ENCODE measurements around the gene KIF13A. TPM values are rescaled to one million over a fixed set of nuclear protein-coding genes. Genes with fewer than 3 reads are reported as not detected.
A peak's percentile ranks its signal among the peaks of the same experiment; 100 is the strongest.

KIF13A gene
- total and polyA plus RNA-seq, 9 of the 15 experiments (the other 6 are each of a cell fraction or from before 2014, with no cell fraction given), result 3.6 to 44.3 (median 29.7) TPM

GRCh38 chr6:17744019-17744756 lies 243.2 kb downstream of the KIF13A start (continued):
- TF ChIP-seq ZNF407 (IDR thresholded peaks at IDR 0.05; ENCODE audit: low read depth) (no peak), SRSF1 (IDR thresholded peaks at IDR 0.05; ENCODE audit: low read depth, low read length) (no peak), ZNF280B (CRISPR knock-in tag; IDR thresholded peaks at IDR 0.05) (no peak), ILK (tag; IDR thresholded peaks at IDR 0.05; ENCODE audit: borderline replicate concordance, low read depth) (no peak), PHF8 (IDR thresholded peaks at IDR 0.05; ENCODE audit: borderline replicate concordance, low read length) (0 out of 2 replicates have a peak, but pooled peaks have one; percentile 14), ZNF282 (CRISPR knock-in tag; IDR thresholded peaks at IDR 0.05) (no peak), NFXL1 (CRISPR knock-in tag; IDR thresholded peaks at IDR 0.05) (no peak), EP400 (IDR thresholded peaks at IDR 0.05) (0 out of 2 replicates have a peak, but pooled peaks have one; percentile 20), DMBX1 (CRISPR knock-in tag; IDR thresholded peaks at IDR 0.05; ENCODE audit: borderline replicate concordance) (no peak)
